Activated CD8-positive, alpha-beta memory T cell treated with anti-CD3 and anti-CD28 coated beads, Interleukin-2, amount 10 ng/mL, durations not matched to agents 7 days and 5 days (primary cell): ENCODE data around the gene PLEKHG2. TPM values are rescaled to one million over a fixed set of nuclear protein-coding genes. Genes with fewer than 3 reads are reported as not detected.

ENCODE experiments used
- ATAC-seq: fragments of 150-1000 bp; cut with Tn5 transposase; one replicate; pipeline ENCODE4 v1.10.0; 2021; ENCODE audit warnings: moderate library complexity
- CTCF ChIA-PET: fragments of 350-600 bp; sonication (Branson Sonifier 250); formaldehyde crosslinking; loops from one replicate; lab custom pipeline; 2021; ENCODE audit warnings: antibody characterized with exemption; lab: Charles Lee
- DNase-seq: peaks from one replicate; pipeline ENCODE4 v3.0.0-alpha.2; 2020
- H3K27ac Mint-ChIP-seq: one replicate; pipeline ENCODE4 v1.8.0; 2021; ENCODE audit warnings: mild to moderate bottlenecking, mixed read lengths
- H3K27me3 Mint-ChIP-seq: one replicate; pipeline ENCODE4 v1.8.0; 2021; ENCODE audit warnings: mixed read lengths
- H3K36me3 Mint-ChIP-seq: one replicate; pipeline ENCODE4 v1.8.0; 2021; ENCODE audit warnings: mild to moderate bottlenecking, mixed read lengths
- H3K4me1 Mint-ChIP-seq: one replicate; pipeline ENCODE4 v1.8.0; 2021; ENCODE audit warnings: mixed read lengths
- H3K4me3 Mint-ChIP-seq: one replicate; pipeline ENCODE4 v1.8.0; 2021; ENCODE audit warnings: mild to moderate bottlenecking, moderate library complexity, mixed read lengths
- H3K9me3 Mint-ChIP-seq: one replicate; pipeline ENCODE4 v1.8.0; 2022; ENCODE audit warnings: low read depth, mixed read lengths
- total RNA-seq, 2 experiments: library from RNA; stranded (reverse); gene quantifications; one replicate each; pipeline ENCODE4 v1.2.3, GENCODE V29; 2021

The PLEKHG2 gene
- total RNA-seq, 2 experiments from 2014 or later, result 57.9 to 73.9 TPM

GRCh38 chr19:39379865-39380396 lies 32.5 kb upstream of the PLEKHG2 start:
- H3K9me3 Mint-ChIP-seq, result no peaks in the 10 kb centered on the region
- H3K4me1 Mint-ChIP-seq, result no peaks in the 10 kb centered on the region
- H3K4me3 Mint-ChIP-seq, result no peak overlapping the region
- no peak for ATAC-seq
- H3K27ac Mint-ChIP-seq, result no peak overlapping the region
- DNase-seq, result no peak
- peaks cover 18% of the 10 kb centered on the region for H3K36me3 Mint-ChIP-seq
- H3K27me3 Mint-ChIP-seq, result no peaks in the 10 kb centered on the region
- CTCF ChIA-PET, result no interaction called here

DNA sequence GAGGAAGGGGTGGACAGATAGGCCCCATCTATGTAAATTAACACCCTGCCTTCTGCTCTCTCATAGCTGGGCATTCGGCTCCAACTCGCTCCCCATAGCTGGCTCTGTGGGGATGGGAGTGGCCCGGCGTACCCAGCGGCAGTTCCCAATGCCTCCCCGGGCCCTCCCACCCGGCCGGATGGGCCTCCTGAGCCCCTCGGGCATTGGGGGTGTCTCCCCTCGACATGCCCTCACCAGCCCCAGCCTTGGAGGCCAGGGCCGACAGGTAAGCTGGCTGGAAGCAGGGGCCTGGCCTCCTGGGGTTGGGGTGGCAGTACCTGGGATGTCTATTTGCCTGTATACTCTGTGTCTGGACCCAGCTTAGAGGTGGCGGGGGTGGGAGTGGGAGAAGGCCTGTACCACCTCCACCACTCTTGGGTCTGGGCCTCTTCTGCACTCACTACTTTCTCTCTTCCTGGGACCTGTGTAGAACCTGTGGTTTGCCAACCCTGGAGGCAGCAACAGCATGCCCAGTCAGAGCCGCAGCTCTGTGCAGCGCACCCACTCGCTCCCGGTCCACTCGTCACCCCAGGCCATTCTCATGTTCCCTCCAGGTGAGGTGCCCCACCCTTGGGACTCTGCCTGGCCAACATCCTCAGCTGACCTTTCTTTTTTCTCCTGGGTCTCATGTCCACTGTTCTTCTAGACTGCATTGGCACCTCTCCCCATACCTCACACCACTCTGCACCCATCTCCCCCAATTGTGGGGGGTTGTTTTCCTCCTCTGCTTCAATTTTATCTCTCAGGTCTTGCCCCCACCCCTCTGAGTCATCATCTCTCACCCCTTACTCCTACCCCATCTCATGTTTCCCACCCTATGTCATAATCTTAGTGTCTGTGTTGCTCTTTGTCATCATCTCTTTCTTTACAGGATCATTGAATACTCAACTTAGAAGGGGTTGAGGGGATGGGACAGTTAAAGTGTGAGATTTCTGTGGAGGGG lies 31.7 kb upstream of the PLEKHG2 start:
- H3K4me1 Mint-ChIP-seq, result peaks cover 1% of the 10 kb centered on the region
- H3K9me3 Mint-ChIP-seq, result no peaks in the 10 kb centered on the region
- H3K27ac Mint-ChIP-seq, result no peak overlapping the region
- peaks cover 18% of the 10 kb centered on the region for H3K36me3 Mint-ChIP-seq
- H3K27me3 Mint-ChIP-seq, result no peaks in the 10 kb centered on the region
- ATAC-seq, result no peak
- H3K4me3 Mint-ChIP-seq, result no peak overlapping the region
- DNase-seq, result no peak
- CTCF ChIA-PET, result no interaction called here

- CTCF ChIA-PET, result no interaction called here
Measured at GRCh38 chr19:39381910-39382611, 30.4 kb upstream of the PLEKHG2 start.

GRCh38 chr19:39382991-39383828 lies 29.3 kb upstream of the PLEKHG2 start:
- Mint-ChIP-seq H3K4me1 (peaks cover 1% of the 10 kb centered on the region), H3K4me3 (no peak overlapping the region), H3K27me3 (no peaks in the 10 kb centered on the region), H3K9me3 (no peaks in the 10 kb centered on the region), H3K36me3 (peaks cover 20% of the 10 kb centered on the region), H3K27ac (peak overlapping the region; percentile 7)
- DNase-seq, result no peak
- CTCF ChIA-PET, result no interaction called here
- ATAC-seq, result no peak

More at GRCh38 chr19:39381910-39382611, 30.4 kb upstream of the PLEKHG2 start:
- DNase-seq (no peak), ATAC-seq (no peak)
- Mint-ChIP-seq H3K27ac (peak overlapping the region; percentile 20), H3K27me3 (no peaks in the 10 kb centered on the region), H3K4me3 (no peak overlapping the region), H3K4me1 (peaks cover 1% of the 10 kb centered on the region), H3K36me3 (peaks cover 21% of the 10 kb centered on the region), H3K9me3 (no peaks in the 10 kb centered on the region)

DNA sequence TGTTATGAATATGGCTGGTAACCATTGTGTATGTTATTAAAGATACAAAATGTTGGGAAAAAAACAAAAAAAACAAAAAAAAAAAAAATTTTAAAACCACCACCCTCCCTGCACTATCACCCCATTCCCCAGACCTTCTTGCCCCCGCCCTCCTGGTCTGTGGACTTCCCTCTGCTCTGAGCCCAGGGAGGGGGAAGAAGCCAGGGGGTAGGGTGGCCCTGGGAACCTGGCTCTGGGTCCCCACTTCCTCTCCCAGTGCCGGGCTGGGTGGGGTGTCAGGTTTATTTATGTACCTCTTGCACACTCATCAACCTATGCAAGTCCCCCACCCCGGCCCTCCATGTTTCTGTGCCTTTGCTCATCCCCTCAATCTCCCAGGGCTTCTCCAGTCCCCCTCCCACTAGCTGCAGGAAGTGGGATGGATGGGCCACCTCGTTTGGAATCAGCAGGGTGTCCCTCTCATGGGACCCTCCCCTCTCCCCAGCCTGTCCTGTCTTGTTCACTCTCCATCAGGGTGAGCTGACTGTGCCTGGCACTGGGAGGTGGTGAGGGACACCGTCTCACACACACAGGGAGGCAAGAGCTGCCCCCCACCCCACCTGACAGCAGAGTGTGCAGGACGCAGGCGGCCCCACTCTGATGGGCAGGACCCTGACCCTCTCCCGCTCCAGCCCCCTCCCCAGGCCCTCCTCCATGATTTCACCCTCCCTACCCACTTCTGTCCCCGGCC lies 27.5 kb upstream of the PLEKHG2 start:
- Mint-ChIP-seq H3K27me3 (no peaks in the 10 kb centered on the region), H3K4me3 (no peak overlapping the region), H3K36me3 (peaks cover 26% of the 10 kb centered on the region), H3K9me3 (no peaks in the 10 kb centered on the region), H3K27ac (peak overlapping the region; percentile 56), H3K4me1 (peaks cover 12% of the 10 kb centered on the region)
- ATAC-seq, result no peak
- DNase-seq, result no peak
- CTCF ChIA-PET, result interaction anchor here (1.1 kb wide), 1 partner anchor 39 kb away, joined by 3 read pairs; no protein-coding TSS in a partner anchor

DNA sequence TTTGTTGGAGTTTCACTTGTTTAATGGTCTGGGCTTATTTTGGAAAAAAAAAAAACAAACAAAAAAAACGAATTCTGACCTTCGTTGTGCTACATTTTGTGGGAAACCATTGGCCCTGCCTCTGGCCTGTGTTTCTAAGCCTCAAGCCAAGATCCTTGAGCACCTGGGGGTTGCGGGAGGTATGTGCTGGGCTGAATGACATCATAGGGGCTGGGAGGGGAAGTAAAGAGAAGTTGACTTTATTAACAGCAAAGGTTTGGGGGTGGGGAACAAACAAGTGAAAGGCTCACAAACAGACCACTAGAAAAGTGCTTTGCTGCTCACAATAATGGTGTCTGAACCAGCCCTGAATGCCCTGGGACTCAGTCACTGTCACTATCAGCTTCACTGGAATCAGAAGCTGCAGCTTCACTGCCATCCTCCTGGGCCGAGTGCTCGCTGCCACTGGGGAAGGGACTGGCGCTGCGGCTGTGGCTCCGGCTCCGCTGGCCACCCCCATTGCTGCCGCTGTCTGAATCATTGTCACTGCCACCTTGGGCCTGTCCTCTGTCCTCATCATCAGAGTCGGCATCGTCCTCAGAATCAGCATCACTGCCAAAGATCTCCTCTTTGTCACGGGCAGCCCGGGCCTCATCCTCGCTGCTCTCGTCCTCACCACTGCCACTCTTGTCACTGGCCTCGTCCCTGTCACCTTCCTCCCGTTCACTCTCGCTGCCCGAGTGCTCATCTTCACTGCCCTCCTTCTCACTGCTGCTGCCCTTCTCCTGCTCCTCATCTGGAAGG lies 26.6 kb upstream of the PLEKHG2 start:
- Mint-ChIP-seq H3K4me1 (peaks cover 17% of the 10 kb centered on the region), H3K9me3 (no peaks in the 10 kb centered on the region), H3K27me3 (no peaks in the 10 kb centered on the region), H3K27ac (no peak overlapping the region), H3K36me3 (peaks cover 25% of the 10 kb centered on the region), H3K4me3 (no peak overlapping the region)
- CTCF ChIA-PET, result interaction anchor here (0.9 to 1.1 kb wide), 2 partner anchors 26 to 40 kb away, joined by 3 read pairs; partner anchors contain the start of gene PLEKHG2
- ATAC-seq, result no peak
- DNase-seq, result no peak

GRCh38 chr19:39386557-39386956 lies 25.9 kb upstream of the PLEKHG2 start:
- no peak for ATAC-seq
- CTCF ChIA-PET, result interaction anchor here (0.9 kb wide), 1 partner anchor 25 kb away, joined by 3 read pairs; the partner anchor contains the start of gene PLEKHG2
- Mint-ChIP-seq H3K27me3 (no peaks in the 10 kb centered on the region), H3K36me3 (peaks cover 18% of the 10 kb centered on the region), H3K9me3 (no peaks in the 10 kb centered on the region), H3K4me1 (peaks cover 23% of the 10 kb centered on the region), H3K4me3 (no peak overlapping the region), H3K27ac (no peak overlapping the region)
- no peak for DNase-seq

- no peak overlapping the region for H3K4me3 Mint-ChIP-seq
- peaks cover 36% of the 10 kb centered on the region for H3K4me1 Mint-ChIP-seq
- H3K27ac Mint-ChIP-seq, result peak overlapping the region; percentile 39
- ATAC-seq (no peak), DNase-seq (no peak)
- peaks cover 21% of the 10 kb centered on the region for H3K36me3 Mint-ChIP-seq
- CTCF ChIA-PET, result interaction anchor here (1.3 kb wide), 1 partner anchor 10 kb away, joined by 5 read pairs; no protein-coding TSS in a partner anchor
- no peaks in the 10 kb centered on the region for H3K27me3 Mint-ChIP-seq
- H3K9me3 Mint-ChIP-seq, result no peaks in the 10 kb centered on the region
Measured at GRCh38 chr19:39388657-39389056, 23.8 kb upstream of the PLEKHG2 start.

- CTCF ChIA-PET, result interaction anchor here (1.0 to 1.3 kb wide), 2 partner anchors 8 to 23 kb away, joined by 3 to 5 read pairs; no protein-coding TSS in a partner anchor
- Mint-ChIP-seq H3K27me3 (no peaks in the 10 kb centered on the region), H3K27ac (peak overlapping the region; percentile 99), H3K4me1 (peaks cover 40% of the 10 kb centered on the region), H3K36me3 (peaks cover 25% of the 10 kb centered on the region), H3K4me3 (peak overlapping the region; percentile 97), H3K9me3 (no peaks in the 10 kb centered on the region)
- ATAC-seq (no peak), DNase-seq (no peak)
Measured at GRCh38 chr19:39389631-39390414, 22.6 kb upstream of the PLEKHG2 start.

- CTCF ChIA-PET, result interaction anchor here (0.9 to 3.5 kb wide), 7 partner anchors 10 to 143 kb away, joined by 3 to 34 read pairs (median 5); partner anchors contain the start of genes PLEKHG2 and SAMD4B
- no peaks in the 10 kb centered on the region for H3K27me3 Mint-ChIP-seq
- peaks cover 39% of the 10 kb centered on the region for H3K4me1 Mint-ChIP-seq
- ATAC-seq (no peak), DNase-seq (peak; percentile 89)
- H3K36me3 Mint-ChIP-seq, result peaks cover 30% of the 10 kb centered on the region
- H3K9me3 Mint-ChIP-seq, result no peaks in the 10 kb centered on the region
- H3K4me3 Mint-ChIP-seq, result peak overlapping the region; percentile 97
- peak overlapping the region; percentile 99 for H3K27ac Mint-ChIP-seq
Measured at GRCh38 chr19:39390451-39390750, 22.1 kb upstream of the PLEKHG2 start.
